Nephron (organoid): ENCODE results near the gene PACS2.
A peak's percentile ranks its signal among the peaks of the same experiment; 100 is the strongest.

ENCODE experiments used
- H3K27ac Mint-ChIP-seq, 3 experiments: 2 replicates each; pipeline ENCODE4 v1.8.0; 2020; ENCODE audit warnings: mixed read lengths in 3 of 3, mild to moderate bottlenecking in 2 of 3, moderate library complexity in 1 of 3
- H3K27me3 Mint-ChIP-seq: 2 replicates; pipeline ENCODE4 v1.8.0; 2021; ENCODE audit warnings: low read depth, mild to moderate bottlenecking, moderate library complexity, mixed read lengths
- H3K36me3 Mint-ChIP-seq: 2 replicates; pipeline ENCODE4 v1.8.0; 2020; ENCODE audit warnings: low read depth, mixed read lengths
- H3K4me1 Mint-ChIP-seq: 2 replicates; pipeline ENCODE4 v1.8.0; 2020; ENCODE audit warnings: mixed read lengths
- H3K4me3 Mint-ChIP-seq, 3 experiments: 2 replicates each; pipeline ENCODE4 v1.8.0; 2020; ENCODE audit warnings: mild to moderate bottlenecking in 3 of 3, mixed read lengths in 3 of 3, moderate library complexity in 2 of 3
- H3K9me3 Mint-ChIP-seq: 2 replicates; pipeline ENCODE4 v1.8.0; 2020; ENCODE audit warnings: mixed read lengths
- TF ChIP-seq, protein P1 (sequence below), 3 experiments: fragments of 200-600 bp; sonication (generic); IDR thresholded peaks; one replicate each; pipeline ENCODE4 v1.5.0; 2021; ENCODE audit warnings: antibody characterized with exemption in 3 of 3; ENCODE audit not compliant: unreplicated experiment in 3 of 3

Gene PACS2

DNA sequence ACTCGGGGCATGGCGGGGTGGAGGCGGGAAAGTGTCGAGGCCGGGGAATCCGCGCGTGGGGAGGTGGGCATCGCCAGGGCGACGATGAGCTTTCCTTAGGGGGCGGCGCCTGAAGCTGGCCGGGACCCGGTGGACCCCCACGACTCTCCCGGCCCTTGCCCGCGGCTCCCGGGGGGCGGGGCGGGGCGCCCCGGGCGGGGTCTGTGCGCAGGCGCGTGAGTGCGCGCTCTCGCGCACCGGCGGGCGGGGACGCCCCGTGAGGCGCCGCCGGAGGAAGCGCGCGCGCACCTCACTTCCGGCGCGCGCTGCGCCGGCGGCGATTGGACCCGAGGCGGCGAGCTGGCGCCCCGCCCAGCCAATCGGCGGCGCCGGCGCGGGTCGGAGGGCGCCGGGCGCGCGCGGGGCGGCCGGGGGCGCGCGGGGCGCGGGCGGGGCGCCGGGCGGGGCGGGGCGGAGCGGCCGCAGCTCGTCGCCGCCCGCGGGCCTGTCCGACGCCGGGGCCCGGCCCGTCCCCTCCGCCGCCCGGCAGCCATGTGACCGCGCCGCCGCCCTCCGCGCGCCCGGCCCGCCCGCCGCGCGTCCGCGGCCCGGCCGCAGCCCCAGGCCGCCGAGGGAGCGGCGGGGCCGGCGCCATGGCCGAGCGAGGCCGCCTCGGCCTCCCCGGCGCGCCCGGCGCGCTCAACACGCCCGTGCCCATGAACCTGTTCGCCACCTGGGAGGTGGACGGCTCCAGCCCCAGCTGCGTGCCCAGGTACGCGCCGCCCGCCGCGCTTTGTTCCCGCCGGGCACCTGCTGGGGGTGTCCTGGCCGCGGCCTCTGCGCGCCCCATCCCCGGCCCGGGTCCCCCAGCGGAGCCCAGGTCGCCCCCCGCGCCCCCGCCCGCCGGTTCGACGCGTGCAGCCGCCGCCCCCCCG lies at the start of gene PACS2:
Gene PACS2, plus strand, starts transcription at position 462 of the 914 bp plus-strand sequence. Its CDS starts 171 bp downstream, at position 633.
- TF ChIP-seq, protein P1, sequence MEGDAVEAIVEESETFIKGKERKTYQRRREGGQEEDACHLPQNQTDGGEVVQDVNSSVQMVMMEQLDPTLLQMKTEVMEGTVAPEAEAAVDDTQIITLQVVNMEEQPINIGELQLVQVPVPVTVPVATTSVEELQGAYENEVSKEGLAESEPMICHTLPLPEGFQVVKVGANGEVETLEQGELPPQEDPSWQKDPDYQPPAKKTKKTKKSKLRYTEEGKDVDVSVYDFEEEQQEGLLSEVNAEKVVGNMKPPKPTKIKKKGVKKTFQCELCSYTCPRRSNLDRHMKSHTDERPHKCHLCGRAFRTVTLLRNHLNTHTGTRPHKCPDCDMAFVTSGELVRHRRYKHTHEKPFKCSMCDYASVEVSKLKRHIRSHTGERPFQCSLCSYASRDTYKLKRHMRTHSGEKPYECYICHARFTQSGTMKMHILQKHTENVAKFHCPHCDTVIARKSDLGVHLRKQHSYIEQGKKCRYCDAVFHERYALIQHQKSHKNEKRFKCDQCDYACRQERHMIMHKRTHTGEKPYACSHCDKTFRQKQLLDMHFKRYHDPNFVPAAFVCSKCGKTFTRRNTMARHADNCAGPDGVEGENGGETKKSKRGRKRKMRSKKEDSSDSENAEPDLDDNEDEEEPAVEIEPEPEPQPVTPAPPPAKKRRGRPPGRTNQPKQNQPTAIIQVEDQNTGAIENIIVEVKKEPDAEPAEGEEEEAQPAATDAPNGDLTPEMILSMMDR (IDR thresholded peaks at IDR 0.05; ENCODE audit: unreplicated experiment in 3 of 3), result no peak
- H3K4me1 Mint-ChIP-seq, result peaks cover 25% of the 10 kb centered on the region
- peak within 1 kb of the TSS; percentile 95 to 98 (median 96) for H3K27ac Mint-ChIP-seq
- peak within 1 kb of the TSS; percentile 90 to 99 (median 91) for H3K4me3 Mint-ChIP-seq
- peaks cover 1% of the 10 kb centered on the region for H3K36me3 Mint-ChIP-seq
- H3K9me3 Mint-ChIP-seq, result no peaks in the 10 kb centered on the region
- H3K27me3 Mint-ChIP-seq, result no peaks in the 10 kb centered on the region

DNA sequence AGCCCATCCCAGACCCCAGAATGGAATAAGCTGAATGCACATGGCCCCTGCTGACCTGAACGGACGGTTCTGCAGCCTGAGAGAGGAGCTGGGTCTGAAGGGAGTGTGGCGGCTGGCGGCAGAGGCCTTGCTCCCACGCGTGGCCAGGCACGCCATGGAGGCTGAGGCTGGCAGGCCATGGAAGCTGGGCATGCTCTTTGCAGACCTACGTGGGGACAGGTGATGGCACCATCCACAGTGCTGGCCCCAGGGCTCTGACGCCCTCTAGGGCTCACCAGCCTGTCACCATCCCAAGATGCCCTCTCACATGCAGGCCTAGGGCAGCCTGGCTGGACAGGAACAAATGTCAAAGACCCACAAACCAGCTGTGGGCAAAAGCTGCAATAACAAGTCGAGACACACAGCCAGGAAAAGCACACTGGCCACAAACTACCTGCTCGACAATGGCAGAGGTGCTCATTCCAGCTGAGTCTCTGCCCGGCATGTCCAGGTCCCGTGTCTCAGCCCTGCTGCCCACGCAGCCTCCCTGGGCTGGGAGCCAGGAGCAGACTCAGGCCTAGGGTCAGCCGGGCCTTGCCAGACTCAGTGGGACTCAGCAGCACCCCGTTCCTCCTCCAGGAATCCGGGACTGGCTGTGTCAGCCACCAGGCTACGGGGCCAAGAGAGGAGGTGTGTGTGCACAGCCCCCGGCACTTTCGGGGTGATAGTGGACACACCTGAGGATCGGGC lies 46.6 kb upstream of the PACS2 start:
- Mint-ChIP-seq H3K36me3 (peaks cover 21% of the 10 kb centered on the region), H3K27ac (no peak overlapping the region), H3K4me3 (no peak overlapping the region), H3K4me1 (no peaks in the 10 kb centered on the region), H3K9me3 (no peaks in the 10 kb centered on the region), H3K27me3 (peaks cover 3% of the 10 kb centered on the region)
- TF ChIP-seq, protein P1 (IDR thresholded peaks at IDR 0.05; ENCODE audit: unreplicated experiment in 3 of 3), result no peak

DNA sequence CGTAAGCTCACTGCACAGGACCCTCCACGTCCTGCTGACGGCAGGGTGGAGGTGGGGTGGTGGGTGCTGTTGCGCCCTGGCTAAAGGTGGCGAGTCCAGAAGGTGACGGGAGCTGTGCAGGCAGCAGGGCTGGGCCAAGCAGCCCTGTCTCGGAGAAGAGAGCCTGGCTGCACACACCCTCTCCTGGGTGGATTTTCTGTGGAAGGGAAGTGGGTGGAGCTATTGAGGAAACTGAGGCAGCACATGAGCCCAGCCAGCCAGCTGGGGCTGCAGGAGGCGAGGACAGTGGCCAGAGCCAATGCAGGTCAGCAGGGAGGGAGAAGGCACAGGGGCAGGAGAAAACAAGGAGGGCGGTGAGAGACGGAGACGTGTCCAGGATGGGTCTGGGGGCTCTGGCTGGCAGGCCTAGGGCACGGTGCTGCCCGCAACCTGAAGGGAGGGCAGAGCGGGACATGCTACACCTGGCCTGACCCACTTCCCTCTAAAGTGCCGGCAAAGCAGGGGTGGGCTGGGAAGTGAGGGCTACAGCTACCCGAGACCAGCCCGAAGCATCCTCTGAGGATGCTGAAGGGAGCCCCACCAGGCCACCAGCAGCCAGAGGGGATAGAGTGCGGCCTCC lies 45.7 kb upstream of the PACS2 start:
- H3K36me3 Mint-ChIP-seq, result peaks cover 14% of the 10 kb centered on the region
- no peaks in the 10 kb centered on the region for H3K4me1 Mint-ChIP-seq
- TF ChIP-seq, protein P1 (IDR thresholded peaks at IDR 0.05; ENCODE audit: unreplicated experiment in 3 of 3), result no peak
- H3K9me3 Mint-ChIP-seq, result no peaks in the 10 kb centered on the region
- no peak overlapping the region for H3K4me3 Mint-ChIP-seq
- H3K27ac Mint-ChIP-seq, result no peak overlapping the region
- H3K27me3 Mint-ChIP-seq, result peaks cover 3% of the 10 kb centered on the region

DNA sequence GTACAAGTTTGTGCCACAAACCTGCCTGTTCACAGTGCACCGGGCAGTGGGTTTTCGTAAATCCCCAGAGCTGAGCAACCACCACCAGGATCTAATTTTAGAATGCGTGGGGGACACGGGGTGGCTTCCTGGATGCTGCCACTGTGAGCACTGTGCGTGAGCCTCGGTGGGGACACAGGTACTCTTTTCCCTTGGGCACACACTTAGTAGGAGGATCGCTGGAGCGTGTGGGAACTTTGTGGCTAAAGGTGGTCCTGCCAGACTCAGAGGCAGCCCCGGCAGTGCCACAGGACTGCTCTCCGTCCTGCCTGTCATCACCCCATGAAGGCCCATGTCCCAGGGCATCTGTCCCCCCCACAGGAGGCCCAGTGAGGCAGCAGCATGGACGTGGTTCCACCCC lies 45.1 kb upstream of the PACS2 start:
- Mint-ChIP-seq H3K4me1 (no peaks in the 10 kb centered on the region), H3K9me3 (no peaks in the 10 kb centered on the region), H3K4me3 (no peak overlapping the region), H3K27me3 (peaks cover 3% of the 10 kb centered on the region), H3K36me3 (peaks cover 10% of the 10 kb centered on the region), H3K27ac (no peak overlapping the region)
- TF ChIP-seq, protein P1 (IDR thresholded peaks at IDR 0.05; ENCODE audit: unreplicated experiment in 3 of 3), result no peak

DNA sequence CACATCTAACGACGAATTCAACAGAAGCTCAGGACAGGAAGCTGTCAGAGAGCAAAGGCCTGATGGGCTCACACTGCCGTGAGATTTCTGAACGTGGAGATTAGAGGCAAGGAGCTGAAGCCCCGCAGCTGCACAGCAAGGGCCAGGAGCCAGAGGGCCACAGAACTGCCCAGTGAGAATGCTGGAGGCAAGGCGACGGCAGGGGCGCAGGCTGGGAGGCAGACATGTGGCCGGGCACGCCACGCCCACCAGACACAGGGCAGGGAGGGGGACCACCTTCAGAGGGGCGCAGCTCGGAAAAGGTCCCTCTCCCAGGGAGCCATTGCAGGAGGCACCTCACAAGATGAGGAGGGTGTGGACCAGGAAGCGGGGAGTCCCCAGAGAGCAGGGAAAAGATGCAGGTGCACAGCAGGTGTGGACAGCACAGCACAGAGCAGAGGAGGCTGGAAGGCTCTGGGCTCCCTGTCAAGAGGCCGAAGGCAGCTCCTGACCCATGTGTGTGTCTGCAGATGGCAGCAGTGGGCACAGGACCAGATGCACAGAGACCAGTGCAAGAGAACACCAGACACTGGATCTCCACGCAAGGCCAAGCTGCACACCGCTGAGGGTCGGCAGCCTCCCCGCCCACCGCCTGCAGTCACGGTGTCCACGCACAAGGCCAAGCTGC lies 43.2 kb upstream of the PACS2 start:
- H3K9me3 Mint-ChIP-seq, result no peaks in the 10 kb centered on the region
- H3K27me3 Mint-ChIP-seq, result peaks cover 3% of the 10 kb centered on the region
- TF ChIP-seq, protein P1 (IDR thresholded peaks at IDR 0.05; ENCODE audit: unreplicated experiment in 3 of 3), result no peak
- peaks cover 9% of the 10 kb centered on the region for H3K4me1 Mint-ChIP-seq
- H3K36me3 Mint-ChIP-seq, result peaks cover 6% of the 10 kb centered on the region
- no peak overlapping the region for H3K4me3 Mint-ChIP-seq
- H3K27ac Mint-ChIP-seq, result peak overlapping the region in 1 of 3 experiments; percentile 14
